AG04449 (cell line): ENCODE results near the gene SLC9A6.

ENCODE experiments used
- CTCF ChIA-PET: fragments of 350-600 bp; formaldehyde crosslinking; extraction: SDS; loops from one replicate; lab custom pipeline; 2021; ENCODE audit warnings: antibody characterized with exemption; lab: Yijun Ruan, JAX
- POLR2A ChIA-PET: fragments of 400-600, 350-600 bp; formaldehyde crosslinking; extraction: SDS; loops from one replicate; lab custom pipeline; 2020; ENCODE audit warnings: antibody characterized with exemption, inconsistent platforms; lab: Yijun Ruan, JAX
- DNase-seq: peaks from one replicate; pipeline ENCODE4 v3.0.0-alpha.2; 2010; ENCODE audit warnings: low read depth, low spot score
- H3K4me3 ChIP-seq: 2 replicates; pipeline ENCODE4 v1.5.1; 2011; ENCODE audit warnings: low read depth, mild to moderate bottlenecking, control low read depth, low read length
- CTCF ChIP-seq: IDR thresholded peaks from one replicate; pipeline ENCODE4 v1.5.1; 2011; ENCODE audit warnings: mild to moderate bottlenecking, moderate library complexity, low read length, control low read depth, inconsistent platforms; ENCODE audit not compliant: insufficient read depth; ENCODE audit errors: missing control alignments

Gene SLC9A6

DNA sequence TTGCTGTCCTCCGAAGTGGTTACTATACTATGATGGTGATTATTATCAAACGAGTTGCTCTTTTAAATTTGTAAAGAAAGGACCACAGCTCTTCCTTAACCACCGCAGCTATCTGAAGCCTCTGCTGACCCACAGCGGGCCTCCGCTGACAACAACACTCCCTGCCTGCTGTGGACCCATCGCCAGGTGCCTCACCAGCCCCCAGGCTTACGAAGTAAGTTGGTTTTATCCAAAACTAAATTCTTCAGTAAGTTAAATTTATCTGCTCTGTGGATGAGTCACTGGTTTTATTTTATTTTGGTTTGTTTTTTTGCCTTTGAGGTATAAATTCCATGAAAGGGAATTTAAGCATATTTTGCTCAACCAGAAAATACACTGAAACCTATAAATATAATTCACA is 54.7 kb downstream of the SLC9A6 start:
- DNase-seq, result no peak
- no peak for TF ChIP-seq CTCF
- POLR2A ChIA-PET, result no interaction called here
- no peak overlapping the region for H3K4me3 ChIP-seq
- CTCF ChIA-PET, result interaction anchor here (0.9 to 2.7 kb wide), 3 partner anchors 11 to 228 kb away, joined by 3 to 13 read pairs (median 12); no protein-coding TSS in a partner anchor

DNA sequence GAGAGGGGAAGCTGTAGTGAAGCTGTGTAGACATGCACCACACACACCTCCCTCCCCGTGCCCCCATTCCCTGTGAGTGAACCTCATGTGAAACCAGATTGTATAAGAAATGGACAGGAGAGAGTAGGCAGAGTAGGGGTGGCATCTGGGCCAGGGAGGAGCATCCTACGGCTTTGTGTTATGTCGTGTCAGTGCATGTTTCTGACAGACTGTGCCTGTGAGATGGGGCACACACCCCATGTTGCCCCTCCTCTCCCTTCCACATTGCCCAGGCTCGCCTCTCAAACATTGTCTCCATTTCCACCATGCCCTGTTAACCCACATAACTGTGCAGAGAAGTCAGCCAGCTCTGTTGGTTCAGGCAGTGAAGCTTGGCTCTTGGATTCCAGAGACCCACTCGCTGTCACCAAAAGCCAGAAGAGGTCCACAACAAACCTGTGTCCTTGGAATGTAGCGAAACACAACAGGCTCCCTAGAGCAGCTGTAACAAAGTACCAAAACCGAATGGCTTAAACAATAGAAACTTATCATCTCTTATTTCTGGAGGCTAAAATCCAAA is 56.1 kb downstream of the SLC9A6 start:
- TF ChIP-seq CTCF, result no peak
- H3K4me3 ChIP-seq, result no peak overlapping the region
- POLR2A ChIA-PET, result no interaction called here
- no peak for DNase-seq
- CTCF ChIA-PET, result interaction anchor here (2.5 to 2.7 kb wide), 2 partner anchors 12 to 122 kb away, joined by 12 to 13 read pairs; no protein-coding TSS in a partner anchor

GRCh38 chrX:136045008-136045407 is 59.8 kb downstream of the SLC9A6 start:
- no peak overlapping the region for H3K4me3 ChIP-seq
- no peak for TF ChIP-seq CTCF
- no peak for DNase-seq
- ChIA-PET CTCF (no interaction called here), POLR2A (no interaction called here)

GRCh38 chrX:136046295-136047015 is 61.2 kb downstream of the SLC9A6 start:
- TF ChIP-seq CTCF, result no peak
- CTCF ChIA-PET, result interaction anchor here (0.6 kb wide), 1 partner anchor 662 kb away, joined by 3 read pairs; no protein-coding TSS in a partner anchor
- POLR2A ChIA-PET, result no interaction called here
- no peak overlapping the region for H3K4me3 ChIP-seq
- DNase-seq, result no peak

DNA sequence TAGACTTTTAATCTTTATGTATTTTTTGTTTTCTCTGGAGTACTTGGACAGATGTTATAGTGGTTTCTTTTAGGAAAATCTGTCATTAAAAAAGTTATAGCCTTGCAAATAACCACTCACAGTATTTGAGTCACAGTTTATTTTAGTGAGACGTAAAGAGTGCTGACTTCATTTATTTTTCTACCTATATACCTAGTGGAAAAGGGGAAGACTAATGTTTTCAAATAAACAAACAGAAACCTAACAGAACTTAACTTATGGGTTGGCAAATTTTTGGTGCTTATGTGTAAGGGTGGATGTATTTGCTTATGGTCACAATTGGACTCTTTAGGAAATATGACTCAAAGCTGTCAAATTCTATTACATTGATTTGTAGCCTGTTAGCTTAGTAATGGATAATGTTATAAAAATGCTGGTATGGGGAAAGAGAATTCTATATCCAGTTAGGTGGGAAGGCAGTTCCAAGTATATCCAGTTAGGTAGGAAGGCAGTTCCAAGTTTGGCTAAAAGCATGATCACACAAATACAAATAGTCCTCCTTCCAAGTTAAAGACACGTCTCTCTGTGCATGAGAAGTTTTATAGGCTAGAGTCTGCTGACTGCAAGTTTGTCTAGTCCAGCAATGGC is 61.9 kb downstream of the SLC9A6 start:
- DNase-seq, result no peak
- no peak overlapping the region for H3K4me3 ChIP-seq
- ChIA-PET CTCF (no interaction called here), POLR2A (no interaction called here)
- TF ChIP-seq CTCF, result no peak

DNA sequence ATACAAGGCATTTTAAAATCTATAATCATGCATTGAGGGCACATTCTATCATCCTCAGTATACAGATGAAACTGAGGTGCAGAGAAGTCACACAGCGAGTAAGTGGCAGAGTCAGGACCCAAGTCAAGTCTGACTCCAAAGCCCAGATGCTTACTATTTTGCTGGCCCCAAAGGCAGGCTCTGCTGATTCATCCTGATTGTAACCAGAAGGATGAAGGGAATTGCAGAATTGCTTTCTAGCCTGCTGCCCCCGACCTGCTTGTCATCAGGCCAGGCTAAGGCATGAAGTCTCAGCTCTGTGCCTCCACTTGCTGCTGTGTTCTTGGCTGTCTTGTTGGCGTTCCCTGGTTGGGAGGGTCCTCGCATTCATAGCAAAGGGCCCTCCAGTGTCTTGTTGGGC is 62.7 kb downstream of the SLC9A6 start:
- CTCF ChIA-PET, result no interaction called here
- TF ChIP-seq CTCF, result no peak
- H3K4me3 ChIP-seq, result no peak overlapping the region
- DNase-seq, result no peak
- POLR2A ChIA-PET, result no interaction called here
